Measurements from ENCODE around the gene ALOXE3.

The ALOXE3 gene

DNA sequence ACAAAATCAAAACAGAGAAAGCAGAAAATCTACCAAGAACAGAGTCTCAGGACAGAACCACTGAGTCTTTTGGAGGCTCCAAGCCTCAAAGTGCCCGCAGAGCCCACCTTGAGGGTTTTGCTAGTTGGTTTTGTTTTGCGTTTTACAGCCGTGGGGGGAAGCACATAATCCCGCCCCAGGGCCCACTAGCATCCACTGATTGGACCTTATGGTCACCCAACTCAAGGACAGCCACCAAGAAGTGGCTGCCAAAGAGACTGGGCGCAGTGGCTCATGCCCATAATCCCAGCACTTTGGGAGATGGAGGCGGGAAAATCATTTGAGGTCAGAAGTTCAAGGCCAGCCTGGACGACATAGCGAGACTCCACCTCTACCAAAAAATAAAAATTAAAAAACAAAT lies 69.6 kb downstream of the ALOXE3 start:
- DNase-seq (ENCODE audit: low read depth): no peak

GRCh38 chr17:8048236-8048635 lies 70.1 kb downstream of the ALOXE3 start:
- DNase-seq (ENCODE audit: low read depth): no peak

DNA sequence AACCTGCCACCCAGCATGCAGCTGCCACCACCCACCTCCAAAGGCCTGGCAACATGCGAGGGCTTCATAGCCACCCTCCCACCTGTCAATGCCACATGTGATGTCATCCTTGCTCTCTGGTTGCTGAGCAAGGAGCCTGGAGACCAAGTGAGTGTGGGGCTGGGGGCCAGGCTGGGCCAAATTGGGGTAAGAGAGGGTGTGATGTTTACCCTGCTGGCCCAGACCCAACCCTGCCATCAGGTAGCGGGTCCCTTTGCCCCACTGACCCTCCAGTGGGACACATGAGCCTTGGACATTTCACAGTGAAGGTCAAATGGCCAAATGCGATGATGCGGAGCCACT lies 70.6 kb downstream of the ALOXE3 start:
- no peak for DNase-seq (ENCODE audit: low read depth)

- DNase-seq (ENCODE audit: low read depth): no peak
These were observed 71.2 kb downstream of the ALOXE3 start for GRCh38 chr17:8046929-8047768.

DNA sequence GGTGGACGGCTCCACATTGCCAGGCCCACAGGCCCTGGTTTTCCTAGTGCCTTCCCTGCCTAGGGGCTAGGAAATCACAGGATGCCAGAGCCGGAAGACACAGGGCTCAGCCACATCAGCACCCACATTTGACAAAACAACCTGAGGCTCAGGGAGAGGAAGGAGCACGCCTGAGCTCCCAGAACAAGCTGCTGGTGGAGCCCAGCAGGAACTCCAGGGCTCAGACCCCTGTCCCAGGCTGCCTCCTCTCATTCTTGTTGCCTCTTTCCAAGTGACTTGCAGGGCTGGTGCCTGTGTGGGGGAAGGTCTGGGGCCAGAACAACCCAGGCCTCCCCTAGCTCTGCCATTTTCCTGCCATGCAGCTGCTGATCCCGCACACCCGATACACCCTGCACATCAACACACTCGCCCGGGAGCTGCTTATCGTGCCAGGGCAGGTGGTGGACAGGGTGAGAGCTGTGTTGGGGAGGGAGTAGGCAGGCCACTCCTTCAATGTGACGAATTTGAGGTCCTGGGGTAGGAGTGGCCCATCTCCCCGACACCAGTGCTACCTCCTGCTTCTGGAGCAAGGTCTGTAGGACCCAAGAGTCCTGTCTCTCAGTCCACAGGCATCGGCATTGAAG lies 71.9 kb downstream of the ALOXE3 start:
- no peak for DNase-seq (ENCODE audit: low read depth)
